ENCODE measurements around the gene MSI2. TPM values are rescaled to one million over a fixed set of nuclear protein-coding genes. Genes with fewer than 3 reads are reported as not detected.

The MSI2 gene
- total and polyA plus RNA-seq, 9 of the 15 experiments (the other 6 are each of a cell fraction or from before 2014, with no cell fraction given) = 4.6 to 61.8 (median 42.4) TPM

GRCh38 chr17:57342963-57343589 lies 86.8 kb downstream of the MSI2 start (continued):
- TF ChIP-seq ILK (tag; IDR thresholded peaks at IDR 0.05; ENCODE audit: borderline replicate concordance, low read depth) (no peak), NCOA6 (IDR thresholded peaks at IDR 0.05) (no peak), ZNF740 (CRISPR knock-in tag; IDR thresholded peaks at IDR 0.05) (no peak), ZNF740 (tag; IDR thresholded peaks at IDR 0.05) (no peak), TEAD1 (CRISPR knock-in tag; IDR thresholded peaks at IDR 0.05) (no peak), CSDE1 (IDR thresholded peaks at IDR 0.05) (no peak), ZNF124 (CRISPR knock-in tag; IDR thresholded peaks at IDR 0.05) (no peak), ZNF146 (CRISPR knock-in tag; IDR thresholded peaks at IDR 0.05; ENCODE audit: unreplicated experiment) (no peak), GTF2E2 (tag; IDR thresholded peaks at IDR 0.05) (no peak), LEF1 (IDR thresholded peaks at IDR 0.05) (no peak), NR4A1 (CRISPR knock-in tag; IDR thresholded peaks at IDR 0.05) (no peak), NR4A1 (tag; IDR thresholded peaks at IDR 0.05) (no peak), DIDO1 (tag; IDR thresholded peaks at IDR 0.05; ENCODE audit: low read depth) (no peak), ZNF324 (CRISPR knock-in tag; IDR thresholded peaks at IDR 0.05) (no peak), PHB2 (IDR thresholded peaks at IDR 0.05; ENCODE audit: low read depth) (no peak; the same call in 1 of the 2 replicates), SMARCB1 (IDR thresholded peaks at IDR 0.05; ENCODE audit: insufficient read length, low read depth) (no peak), NR3C1 (CRISPR knock-in tag; IDR thresholded peaks at IDR 0.05) (no peak), ZNF79 (CRISPR knock-in tag; IDR thresholded peaks at IDR 0.05; ENCODE audit: low read depth) (no peak), NR2F6 (CRISPR knock-in tag; IDR thresholded peaks at IDR 0.05) (no peak), ID3 (CRISPR knock-in tag; IDR thresholded peaks at IDR 0.05) (no peak), ID3 (tag; IDR thresholded peaks at IDR 0.05) (no peak), ZFP1 (CRISPR knock-in tag; IDR thresholded peaks at IDR 0.05) (no peak), HDAC2 (IDR thresholded peaks at IDR 0.05) (peak; percentile 45; the same call in 1 of the 2 replicates), FOXO4 (CRISPR knock-in tag; IDR thresholded peaks at IDR 0.05) (no peak)
- TF ChIP-seq, protein P1, sequence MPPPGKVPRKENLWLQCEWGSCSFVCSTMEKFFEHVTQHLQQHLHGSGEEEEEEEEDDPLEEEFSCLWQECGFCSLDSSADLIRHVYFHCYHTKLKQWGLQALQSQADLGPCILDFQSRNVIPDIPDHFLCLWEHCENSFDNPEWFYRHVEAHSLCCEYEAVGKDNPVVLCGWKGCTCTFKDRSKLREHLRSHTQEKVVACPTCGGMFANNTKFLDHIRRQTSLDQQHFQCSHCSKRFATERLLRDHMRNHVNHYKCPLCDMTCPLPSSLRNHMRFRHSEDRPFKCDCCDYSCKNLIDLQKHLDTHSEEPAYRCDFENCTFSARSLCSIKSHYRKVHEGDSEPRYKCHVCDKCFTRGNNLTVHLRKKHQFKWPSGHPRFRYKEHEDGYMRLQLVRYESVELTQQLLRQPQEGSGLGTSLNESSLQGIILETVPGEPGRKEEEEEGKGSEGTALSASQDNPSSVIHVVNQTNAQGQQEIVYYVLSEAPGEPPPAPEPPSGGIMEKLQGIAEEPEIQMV (tag; conservative IDR thresholded peaks at IDR 0.05; ENCODE audit: low read depth) = no peak
- TF ChIP-seq, protein P2, sequence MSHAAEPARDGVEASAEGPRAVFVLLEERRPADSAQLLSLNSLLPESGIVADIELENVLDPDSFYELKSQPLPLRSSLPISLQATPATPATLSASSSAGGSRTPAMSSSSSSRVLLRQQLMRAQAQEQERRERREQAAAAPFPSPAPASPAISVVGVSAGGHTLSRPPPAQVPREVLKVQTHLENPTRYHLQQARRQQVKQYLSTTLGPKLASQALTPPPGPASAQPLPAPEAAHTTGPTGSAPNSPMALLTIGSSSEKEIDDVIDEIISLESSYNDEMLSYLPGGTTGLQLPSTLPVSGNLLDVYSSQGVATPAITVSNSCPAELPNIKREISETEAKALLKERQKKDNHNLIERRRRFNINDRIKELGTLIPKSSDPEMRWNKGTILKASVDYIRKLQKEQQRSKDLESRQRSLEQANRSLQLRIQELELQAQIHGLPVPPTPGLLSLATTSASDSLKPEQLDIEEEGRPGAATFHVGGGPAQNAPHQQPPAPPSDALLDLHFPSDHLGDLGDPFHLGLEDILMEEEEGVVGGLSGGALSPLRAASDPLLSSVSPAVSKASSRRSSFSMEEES (CRISPR knock-in tag; IDR thresholded peaks at IDR 0.05) = no peak

Data from K562 (cell line).